GM18858 (cell line): ENCODE results near the gene RRAS.
"Not testable (repeated sequence)": the region's sequence is repeated elsewhere in the genome, so short reads cannot be mapped to it uniquely, and the experiment has no call there.

Source experiments
- ATAC-seq: cut with Tn5 transposase; IDR thresholded peaks from one replicate; pipeline ENCODE4 v1.9.1; 2021; ENCODE audit not compliant: unreplicated experiment

RRAS gene

GRCh38 chr19:49632576-49632975 is 7.4 kb downstream of the RRAS start:
- ATAC-seq, result no peak

- ATAC-seq, result no peak
These were observed 8.2 kb downstream of the RRAS start for GRCh38 chr19:49631610-49632192.

- ATAC-seq, result no peak
These were observed 8.8 kb downstream of the RRAS start for GRCh38 chr19:49631014-49631588.

GRCh38 chr19:49629659-49630058 is 10.3 kb downstream of the RRAS start:
- ATAC-seq, result no peak

GRCh38 chr19:49626226-49626625 is 13.7 kb downstream of the RRAS start:
- ATAC-seq, result no peak

- no peak for ATAC-seq
These were observed 14.7 kb downstream of the RRAS start for GRCh38 chr19:49624967-49625910.

- not testable (repeated sequence) for ATAC-seq
These were observed 22.1 kb downstream of the RRAS start for GRCh38 chr19:49617860-49618259.

- ATAC-seq, result no peak
These were observed 23.0 kb downstream of the RRAS start for GRCh38 chr19:49616945-49617344.

- ATAC-seq, result no peak
These were observed 23.4 kb downstream of the RRAS start for GRCh38 chr19:49616532-49616931.

- ATAC-seq, result no peak
These were observed 24.1 kb downstream of the RRAS start for GRCh38 chr19:49615861-49616260.

GRCh38 chr19:49614096-49614833 is 25.7 kb downstream of the RRAS start:
- ATAC-seq, result no peak

- ATAC-seq, result no peak
These were observed 26.6 kb downstream of the RRAS start for GRCh38 chr19:49613374-49613773.

- no peak for ATAC-seq
These were observed 30.3 kb downstream of the RRAS start for GRCh38 chr19:49609499-49610092.

- ATAC-seq, result no peak
These were observed 34.3 kb downstream of the RRAS start for GRCh38 chr19:49605605-49606004.

GRCh38 chr19:49602806-49603205 is 37.1 kb downstream of the RRAS start:
- no peak for ATAC-seq

- no peak for ATAC-seq
These were observed 38.4 kb downstream of the RRAS start for GRCh38 chr19:49601482-49602038.

- ATAC-seq, result no peak
These were observed 40.3 kb downstream of the RRAS start for GRCh38 chr19:49599378-49600295.

- ATAC-seq, result no peak
These were observed 42.3 kb downstream of the RRAS start for GRCh38 chr19:49597703-49597974.

- no peak for ATAC-seq
These were observed 42.8 kb downstream of the RRAS start for GRCh38 chr19:49596954-49597702.
